ACHN (cell line): ENCODE data around the gene CLMN.

Experiments used
- DNase-seq: peaks from one replicate; pipeline ENCODE4 v3.0.0-alpha.2; 2015
- in situ Hi-C: cut with HindIII; loops from 2 replicates; pipeline ENCODE4 v1.10.0; 2017; ENCODE audit warnings: low sequenced_read_pairs, low pct_ligation_motif_present, low pct_unique_long_range_greater_than_20kb

CLMN gene

GRCh38 chr14:95281560-95282176 lies 38.0 kb downstream of the CLMN start:
- DNase-seq = no peak
- in situ Hi-C loops = no loop called here

DNA sequence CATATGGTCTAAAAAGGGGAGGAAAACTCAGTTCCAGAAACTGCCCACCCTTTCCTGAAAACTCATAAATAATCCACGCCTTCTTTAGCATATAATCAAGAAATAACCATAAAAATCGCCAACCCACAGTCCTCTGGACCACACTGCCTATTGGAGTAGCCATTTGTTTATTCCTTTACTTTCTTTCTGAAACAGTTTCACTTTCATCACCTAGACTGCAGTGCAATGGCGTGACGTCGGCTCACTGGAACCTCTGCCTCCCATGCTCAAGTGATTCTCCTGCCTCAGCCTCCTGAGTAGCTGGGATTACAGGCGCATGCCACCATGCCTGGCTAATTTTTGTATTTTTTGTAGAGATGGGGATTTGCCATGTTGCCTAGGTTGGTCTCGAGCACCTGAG lies 44.2 kb downstream of the CLMN start:
- no peak for DNase-seq
- in situ Hi-C loops = no loop called here

DNA sequence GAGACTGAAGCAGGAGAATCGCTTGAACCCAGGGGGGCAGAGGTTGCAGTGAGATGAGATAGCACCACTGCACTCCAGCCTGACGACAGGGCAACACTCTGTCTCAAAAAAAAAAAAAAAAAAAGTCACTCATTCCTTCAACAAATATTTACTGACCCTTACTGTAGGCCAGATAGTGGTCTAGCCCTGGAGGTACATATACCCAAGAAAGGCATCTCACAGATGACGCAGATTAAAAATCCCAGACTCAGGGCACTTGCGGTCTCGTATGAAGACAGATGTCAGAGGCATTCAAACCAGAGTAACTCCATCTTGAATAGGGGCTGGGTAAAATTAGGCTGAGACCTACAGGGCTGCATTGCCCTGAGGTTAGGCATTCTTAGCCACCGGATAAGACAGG lies 44.8 kb downstream of the CLMN start:
- in situ Hi-C loops = no loop called here
- no peak for DNase-seq

GRCh38 chr14:95274279-95274678 lies 45.4 kb downstream of the CLMN start:
- DNase-seq = no peak
- in situ Hi-C loops = no loop called here

DNA sequence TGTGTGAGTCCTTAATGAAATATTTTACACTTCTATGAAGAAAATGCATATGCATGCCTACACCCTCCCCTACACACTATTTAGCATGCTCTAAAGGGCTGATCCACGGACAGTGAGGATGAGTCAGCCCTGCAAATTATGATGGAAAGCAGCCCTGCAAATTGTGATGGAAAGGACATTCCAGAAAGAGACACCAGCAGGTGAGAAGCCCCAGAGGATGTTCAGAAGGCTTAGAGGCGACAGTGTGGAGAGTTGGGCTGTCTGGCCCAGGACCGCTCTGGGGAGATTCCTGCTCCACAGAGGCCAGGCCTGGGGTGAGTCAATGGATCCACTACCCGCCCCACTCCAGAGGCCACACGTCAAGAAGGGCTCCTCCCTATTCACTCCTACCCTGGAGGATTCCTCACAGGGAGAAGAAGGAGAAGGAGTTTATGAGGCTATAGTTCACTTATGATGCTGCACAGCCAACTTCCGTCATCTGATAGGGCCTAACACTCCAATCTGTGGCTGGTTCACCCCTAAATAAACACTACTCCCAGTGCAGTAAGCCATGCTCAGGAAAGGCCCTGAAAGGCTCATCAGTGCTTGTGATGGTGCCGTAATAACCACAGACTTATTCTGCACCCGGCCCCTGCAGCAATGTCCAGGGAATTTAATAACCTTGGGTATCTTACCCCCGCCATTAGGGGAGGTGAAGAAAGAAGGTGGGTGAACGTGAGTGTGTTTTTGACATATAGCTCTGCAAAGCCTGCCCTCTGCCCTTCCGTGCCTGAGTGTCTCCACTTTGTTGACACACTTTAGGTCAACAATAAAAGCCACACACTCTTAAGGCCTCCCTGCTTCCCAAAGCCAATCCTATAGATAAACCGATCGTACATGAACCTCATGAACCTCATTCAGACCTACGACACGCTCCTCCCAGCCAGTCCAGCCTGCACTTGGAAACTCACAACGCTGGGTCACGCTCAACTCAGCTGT lies 46.4 kb downstream of the CLMN start:
- in situ Hi-C loops = no loop called here
- DNase-seq = no peak

GRCh38 chr14:95272057-95272456 lies 47.7 kb downstream of the CLMN start:
- in situ Hi-C loops = no loop called here

DNA sequence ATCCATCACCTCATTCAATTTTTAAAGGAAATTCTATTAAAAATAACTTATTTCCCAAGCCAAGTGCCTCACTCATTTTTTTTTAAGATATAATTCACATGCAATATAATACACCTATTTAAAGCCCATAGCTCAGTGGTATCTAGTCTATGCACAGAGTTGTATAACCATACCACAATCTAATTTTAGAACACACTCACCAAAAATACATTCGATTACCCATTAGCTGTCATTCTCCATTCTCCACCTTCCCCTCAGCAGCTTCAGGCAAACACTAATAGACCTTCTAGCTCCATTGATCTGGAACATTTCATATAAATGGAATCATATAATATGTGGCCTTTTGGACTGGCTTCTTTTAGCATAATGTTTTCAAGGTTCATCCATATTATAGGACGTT lies 49.5 kb downstream of the CLMN start:
- no peak for DNase-seq
- in situ Hi-C loops = no loop called here

More at GRCh38 chr14:95272057-95272456, 47.7 kb downstream of the CLMN start:
- no peak for DNase-seq

- in situ Hi-C loops = no loop called here
- DNase-seq = no peak
These were observed 50.2 kb downstream of the CLMN start for GRCh38 chr14:95269493-95269892.

- in situ Hi-C loops = no loop called here
- DNase-seq = no peak
These were observed 51.4 kb downstream of the CLMN start for GRCh38 chr14:95268350-95268749.

GRCh38 chr14:95267306-95267705 lies 52.4 kb downstream of the CLMN start:
- in situ Hi-C loops = no loop called here

GRCh38 chr14:95265106-95266094 lies 54.3 kb downstream of the CLMN start:
- DNase-seq = peak; percentile 97
- in situ Hi-C loops = no loop called here

More at GRCh38 chr14:95267306-95267705, 52.4 kb downstream of the CLMN start:
- DNase-seq = no peak

- in situ Hi-C loops = no loop called here
These were observed 55.3 kb downstream of the CLMN start for GRCh38 chr14:95264271-95264973.

GRCh38 chr14:95263527-95264231 lies 56.0 kb downstream of the CLMN start:
- DNase-seq = no peak

More at GRCh38 chr14:95264271-95264973, 55.3 kb downstream of the CLMN start:
- no peak for DNase-seq

GRCh38 chr14:95262511-95262891 lies 57.2 kb downstream of the CLMN start:
- DNase-seq = no peak
- in situ Hi-C loops = no loop called here

More at GRCh38 chr14:95263527-95264231, 56.0 kb downstream of the CLMN start:
- in situ Hi-C loops = no loop called here

- in situ Hi-C loops = no loop called here
These were observed 57.8 kb downstream of the CLMN start for GRCh38 chr14:95261616-95262510.

GRCh38 chr14:95260537-95261361 lies 59.0 kb downstream of the CLMN start:
- in situ Hi-C loops = no loop called here
- no peak for DNase-seq

More at GRCh38 chr14:95261616-95262510, 57.8 kb downstream of the CLMN start:
- no peak for DNase-seq
